Measurements from ENCODE around the gene TRIM2.

The TRIM2 gene

GRCh38 chr4:153222707-153223426 lies 18.6 kb downstream of the TRIM2 start:
- no peak for DNase-seq (ENCODE audit: low read depth)

GRCh38 chr4:153223427-153223801 lies 19.2 kb downstream of the TRIM2 start:
- no peak for DNase-seq (ENCODE audit: low read depth)

- no peak for DNase-seq (ENCODE audit: low read depth)
Measured at GRCh38 chr4:153223930-153224329, 19.7 kb downstream of the TRIM2 start.

- DNase-seq (ENCODE audit: low read depth) = no peak
Measured at GRCh38 chr4:153224474-153224873, 20.2 kb downstream of the TRIM2 start.

GRCh38 chr4:153227469-153228075 lies 23.3 kb downstream of the TRIM2 start:
- DNase-seq (ENCODE audit: low read depth) = no peak

- no peak for DNase-seq (ENCODE audit: low read depth)
Measured at GRCh38 chr4:153228512-153229140, 24.4 kb downstream of the TRIM2 start.

GRCh38 chr4:153229545-153229944 lies 25.3 kb downstream of the TRIM2 start:
- DNase-seq (ENCODE audit: low read depth) = no peak

- no peak for DNase-seq (ENCODE audit: low read depth)
Measured at GRCh38 chr4:153232768-153233167, 28.5 kb downstream of the TRIM2 start.

GRCh38 chr4:153233761-153234371 lies 29.6 kb downstream of the TRIM2 start:
- DNase-seq (ENCODE audit: low read depth) = no peak

GRCh38 chr4:153234885-153235284 lies 30.6 kb downstream of the TRIM2 start:
- no peak for DNase-seq (ENCODE audit: low read depth)

- DNase-seq (ENCODE audit: low read depth) = no peak
Measured at GRCh38 chr4:153238135-153238919, 34.1 kb downstream of the TRIM2 start.

GRCh38 chr4:153239409-153239808 lies 35.2 kb downstream of the TRIM2 start:
- no peak for DNase-seq (ENCODE audit: low read depth)

- DNase-seq (ENCODE audit: low read depth) = no peak
Measured at GRCh38 chr4:153241295-153241694, 37.1 kb downstream of the TRIM2 start.

GRCh38 chr4:153241970-153242838 lies 38.0 kb downstream of the TRIM2 start:
- no peak for DNase-seq (ENCODE audit: low read depth)

GRCh38 chr4:153242839-153243324 lies 38.6 kb downstream of the TRIM2 start:
- no peak for DNase-seq (ENCODE audit: low read depth)

GRCh38 chr4:153243468-153243867 lies 39.2 kb downstream of the TRIM2 start:
- DNase-seq (ENCODE audit: low read depth) = no peak

GRCh38 chr4:153244969-153245368 lies 40.7 kb downstream of the TRIM2 start:
- no peak for DNase-seq (ENCODE audit: low read depth)

- no peak for DNase-seq (ENCODE audit: low read depth)
Measured at GRCh38 chr4:153245775-153246174, 41.5 kb downstream of the TRIM2 start.

GRCh38 chr4:153246446-153247115 lies 42.3 kb downstream of the TRIM2 start:
- no peak for DNase-seq (ENCODE audit: low read depth)

GRCh38 chr4:153247116-153247490 lies 42.9 kb downstream of the TRIM2 start:
- DNase-seq (ENCODE audit: low read depth) = no peak

Measured in stimulated activated CD8-positive, alpha-beta memory T cell treated with anti-CD3 and anti-CD28 coated beads, Interleukin-15, amount 100 ng/mL, for 1 hour (primary cell).